SH-SY5Y (cell line): ENCODE measurements around the gene KCNQ4.

Experiments
- GATA2 ChIP-seq: IDR thresholded peaks from 2 replicates; pipeline ENCODE4 v1.6.1; 2011; ENCODE audit warnings: mild to moderate bottlenecking, low read depth, low read length
- GATA3 ChIP-seq: IDR thresholded peaks from 2 replicates; pipeline ENCODE4 v1.6.1; 2011; ENCODE audit warnings: low read depth, mild to moderate bottlenecking, low read length, moderate library complexity

DNA sequence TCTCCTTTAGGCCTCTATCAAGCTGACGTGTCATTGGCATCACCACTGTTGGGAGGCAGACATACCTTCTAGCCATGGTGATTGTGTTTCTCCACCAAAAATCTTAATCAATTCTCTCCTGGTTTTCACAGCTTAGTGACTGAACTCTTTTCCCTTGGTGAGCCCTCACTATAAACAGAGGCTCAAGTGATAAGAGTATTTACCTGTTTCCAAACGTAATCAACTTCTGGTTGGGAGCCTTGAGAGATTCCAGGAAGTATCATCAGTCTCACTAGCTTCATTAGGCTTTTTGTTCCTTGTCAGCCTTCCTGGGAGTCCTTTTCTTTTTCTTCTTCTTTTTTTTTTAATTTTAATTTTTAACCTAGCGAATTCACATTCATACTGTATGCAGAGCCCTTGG, 33.8 kb upstream of the KCNQ4 start:
- TF ChIP-seq GATA2 (no peak), GATA3 (no peak)
